Natural killer cell (primary cell): ENCODE measurements around the gene TPGS1. TPM values are rescaled to one million over a fixed set of nuclear protein-coding genes. Genes with fewer than 3 reads are reported as not detected.

ENCODE experiments used
- ATAC-seq, 3 donors: fragments of 150-1000 bp in 2 of 3; fragments of 200-7000 bp in 1 of 3; cut with Tn5 transposase; 1 replicate in 1 of 3; 2 replicates in 2 of 3; pipeline ENCODE4 v1.10.0; 2021; ENCODE audit warnings: mild to moderate bottlenecking in 2 of 3, moderate library complexity in 2 of 3
- DNase-seq, 2 donors: peaks; one replicate each; pipeline versions ENCODE4 v3.0.0 to v3.0.0-alpha.2; 2013 to 2021; ENCODE audit warnings: mixed read lengths in 1 of 2
- H3K27ac ChIP-seq: one replicate; pipeline ENCODE4 v1.5.1; 2013; ENCODE audit warnings: mild to moderate bottlenecking, low read length
- H3K27me3 ChIP-seq: one replicate; pipeline ENCODE4 v1.6.1; 2013; ENCODE audit warnings: low read length; ENCODE audit not compliant: control insufficient read depth, insufficient read depth
- H3K36me3 ChIP-seq: one replicate; pipeline ENCODE4 v1.6.1; 2013; ENCODE audit warnings: low read length; ENCODE audit not compliant: control insufficient read depth, insufficient read depth
- H3K4me1 ChIP-seq: one replicate; pipeline ENCODE4 v1.6.1; 2013; ENCODE audit warnings: low read length; ENCODE audit not compliant: control insufficient read depth, insufficient read depth
- H3K4me3 ChIP-seq: one replicate; pipeline ENCODE4 v1.5.1; 2013; ENCODE audit warnings: low read length
- H3K9me3 ChIP-seq: one replicate; pipeline ENCODE4 v1.6.1; 2013; ENCODE audit warnings: low read length; ENCODE audit not compliant: control insufficient read depth, insufficient read depth
- H3K27ac Mint-ChIP-seq, 2 donors: one replicate each; pipeline ENCODE4 v1.8.0; 2022; ENCODE audit warnings: mild to moderate bottlenecking in 2 of 2, mixed read lengths in 2 of 2, moderate library complexity in 1 of 2
- H3K27me3 Mint-ChIP-seq, 2 donors: one replicate each; pipeline ENCODE4 v1.8.0; 2022; ENCODE audit warnings: low read depth in 2 of 2, mixed read lengths in 2 of 2
- H3K36me3 Mint-ChIP-seq: one replicate; pipeline ENCODE4 v1.8.0; 2022; ENCODE audit warnings: mixed read lengths
- H3K4me1 Mint-ChIP-seq, 2 donors: one replicate each; pipeline ENCODE4 v1.8.0; 2022; ENCODE audit warnings: mixed read lengths in 2 of 2
- H3K4me3 Mint-ChIP-seq: one replicate; pipeline ENCODE4 v1.8.0; 2022; ENCODE audit warnings: mild to moderate bottlenecking, moderate library complexity, mixed read lengths
- H3K9me3 Mint-ChIP-seq, 2 donors: one replicate each; pipeline ENCODE4 v1.8.0; 2022; ENCODE audit warnings: mixed read lengths in 2 of 2
- whole genome bisulfite sequencing: methylation state at CpG from one replicate; pipeline ENCODE4 v1.1.7; 2013; ENCODE audit warnings: missing lambda C conversion rate; ENCODE audit not compliant: insufficient coverage; 5-methylcytosine and 5-hydroxymethylcytosine counted together
- intact Hi-C: fragments of 100-400 bp; cut with micrococcal nuclease; formaldehyde crosslinking; loops from one replicate; pipeline ENCODE4 v1.14.2; 2022
- total RNA-seq, 4 donors: library from RNA; stranded (reverse); fragments of 120-200 nt in 1 of 4; gene quantifications; one replicate each; pipeline versions ENCODE4 v1.2.3 to v1.2.4, GENCODE V29; 2013 to 2022
- TF ChIP-seq, protein P1 (sequence below): fragments of 200-600 bp; IDR thresholded peaks from one replicate; pipeline ENCODE4 v1.8.0; 2022; ENCODE audit warnings: antibody characterized with exemption

Gene TPGS1
- total RNA-seq, 3 donors from 2014 or later (not counting 1 experiment from before 2014, with no cell fraction given), result 18.7 to 20.6 (median 18.9) TPM

DNA sequence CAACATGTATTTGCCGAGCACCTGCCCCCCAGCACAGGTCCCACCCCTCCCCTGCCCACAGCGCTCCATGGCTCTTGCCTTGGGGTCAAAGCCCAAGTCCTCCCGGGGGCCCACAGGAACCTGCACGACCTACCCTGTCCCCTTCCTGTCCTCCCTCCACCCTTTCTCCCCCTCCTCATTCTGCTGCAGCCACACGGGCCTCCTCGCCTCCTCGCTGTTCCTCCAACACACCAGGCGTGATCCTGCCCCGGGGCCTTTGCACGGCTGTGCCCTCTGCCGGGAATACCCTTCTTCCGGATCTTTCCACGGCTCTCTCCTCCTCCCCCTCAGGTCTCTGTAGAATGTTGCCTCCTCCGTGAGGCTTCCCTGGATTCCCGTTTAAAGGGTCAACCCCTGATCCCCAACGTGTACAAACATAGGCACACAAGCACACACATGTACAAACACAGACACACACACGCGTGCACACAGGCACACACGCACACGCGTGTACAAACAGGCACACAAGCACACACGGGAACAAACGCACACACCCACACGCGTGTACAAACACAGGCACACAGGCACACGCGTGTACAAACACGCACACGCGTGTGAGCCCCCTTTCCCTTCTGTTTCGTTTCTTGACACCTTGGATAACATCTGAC lies 8.2 kb upstream of the TPGS1 start:
- no peaks in the 10 kb centered on the region for H3K9me3 ChIP-seq
- H3K4me1 ChIP-seq, result peaks cover 9% of the 10 kb centered on the region
- ATAC-seq, result no peak
- H3K27me3 ChIP-seq, result peaks cover 23% of the 10 kb centered on the region
- H3K9me3 Mint-ChIP-seq, result no peaks in the 10 kb centered on the region
- H3K27ac ChIP-seq, result no peak overlapping the region
- no peak overlapping the region for H3K4me3 Mint-ChIP-seq
- H3K4me1 Mint-ChIP-seq, result peaks cover 0 to 10% of the 10 kb centered on the region in 2 donors
- intact Hi-C loops, result no loop called here
- H3K27ac Mint-ChIP-seq, result no peak overlapping the region
- DNase-seq, result no peak
- TF ChIP-seq, protein P1, sequence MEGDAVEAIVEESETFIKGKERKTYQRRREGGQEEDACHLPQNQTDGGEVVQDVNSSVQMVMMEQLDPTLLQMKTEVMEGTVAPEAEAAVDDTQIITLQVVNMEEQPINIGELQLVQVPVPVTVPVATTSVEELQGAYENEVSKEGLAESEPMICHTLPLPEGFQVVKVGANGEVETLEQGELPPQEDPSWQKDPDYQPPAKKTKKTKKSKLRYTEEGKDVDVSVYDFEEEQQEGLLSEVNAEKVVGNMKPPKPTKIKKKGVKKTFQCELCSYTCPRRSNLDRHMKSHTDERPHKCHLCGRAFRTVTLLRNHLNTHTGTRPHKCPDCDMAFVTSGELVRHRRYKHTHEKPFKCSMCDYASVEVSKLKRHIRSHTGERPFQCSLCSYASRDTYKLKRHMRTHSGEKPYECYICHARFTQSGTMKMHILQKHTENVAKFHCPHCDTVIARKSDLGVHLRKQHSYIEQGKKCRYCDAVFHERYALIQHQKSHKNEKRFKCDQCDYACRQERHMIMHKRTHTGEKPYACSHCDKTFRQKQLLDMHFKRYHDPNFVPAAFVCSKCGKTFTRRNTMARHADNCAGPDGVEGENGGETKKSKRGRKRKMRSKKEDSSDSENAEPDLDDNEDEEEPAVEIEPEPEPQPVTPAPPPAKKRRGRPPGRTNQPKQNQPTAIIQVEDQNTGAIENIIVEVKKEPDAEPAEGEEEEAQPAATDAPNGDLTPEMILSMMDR, result no peak
- H3K36me3 ChIP-seq, result no peaks in the 10 kb centered on the region
- H3K36me3 Mint-ChIP-seq, result no peaks in the 10 kb centered on the region
- 78% methylated on average over 31 of the region's 31 CpGs for WGBS
- H3K27me3 Mint-ChIP-seq, result peaks cover 9 to 14% of the 10 kb centered on the region in 2 donors
- H3K4me3 ChIP-seq, result no peak overlapping the region

DNA sequence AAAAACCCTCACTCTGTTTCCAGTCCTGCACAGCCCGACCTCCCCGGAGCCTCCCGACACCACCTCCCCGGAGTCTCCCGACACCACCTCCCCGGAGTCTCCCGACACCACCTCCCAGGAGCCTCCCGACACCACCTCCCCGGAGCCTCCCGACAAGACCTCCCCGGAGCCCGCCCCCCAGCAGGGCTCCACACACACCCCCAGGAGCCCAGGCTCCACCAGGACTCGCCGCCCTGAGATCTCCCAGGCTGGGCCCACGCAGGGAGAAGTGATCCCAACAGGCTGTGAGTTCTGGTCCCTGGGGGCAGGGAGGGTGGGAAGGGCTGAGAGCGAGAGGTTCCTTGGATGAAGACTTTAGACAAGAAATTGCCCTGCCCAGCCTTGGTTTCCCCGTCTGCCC lies 5.7 kb upstream of the TPGS1 start:
- WGBS, result 84% methylated on average over 16 of the region's 17 CpGs
- Histone ChIP-seq H3K4me3 (no peak overlapping the region), H3K9me3 (no peaks in the 10 kb centered on the region), H3K36me3 (no peaks in the 10 kb centered on the region), H3K4me1 (peaks cover 11% of the 10 kb centered on the region), H3K27me3 (peaks cover 13% of the 10 kb centered on the region), H3K27ac (no peak overlapping the region)
- Mint-ChIP-seq H3K27ac (no peak overlapping the region), H3K4me1 (peaks cover 0 to 20% of the 10 kb centered on the region in 2 donors), H3K4me3 (no peak overlapping the region), H3K9me3 (no peaks in the 10 kb centered on the region), H3K36me3 (no peaks in the 10 kb centered on the region), H3K27me3 (peaks cover 9 to 14% of the 10 kb centered on the region in 2 donors)
- intact Hi-C loops, result no loop called here
- ATAC-seq, result no peak
- TF ChIP-seq, protein P1, result no peak
- no peak for DNase-seq

DNA sequence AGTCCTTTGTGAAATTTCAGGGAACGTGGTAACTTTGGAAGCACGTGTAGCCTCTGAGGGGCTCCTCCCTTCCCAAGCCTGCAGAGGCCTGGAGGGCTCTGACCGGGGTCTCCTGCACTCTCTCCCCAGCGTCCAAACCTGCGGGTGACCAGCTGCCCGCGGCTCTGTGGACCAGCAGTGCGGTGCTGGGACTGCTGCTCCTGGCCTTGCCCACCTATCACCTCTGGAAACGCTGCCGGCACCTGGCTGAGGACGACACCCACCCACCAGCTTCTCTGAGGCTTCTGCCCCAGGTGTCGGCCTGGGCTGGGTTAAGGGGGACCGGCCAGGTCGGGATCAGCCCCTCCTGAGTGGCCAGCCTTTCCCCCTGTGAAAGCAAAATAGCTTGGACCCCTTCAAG lies 2.7 kb upstream of the TPGS1 start:
- intact Hi-C loops, result no loop called here
- Histone ChIP-seq H3K4me3 (no peak overlapping the region), H3K4me1 (peaks cover 27% of the 10 kb centered on the region), H3K36me3 (no peaks in the 10 kb centered on the region), H3K27me3 (peaks cover 1% of the 10 kb centered on the region), H3K27ac (no peak overlapping the region), H3K9me3 (no peaks in the 10 kb centered on the region)
- peaks cover 5 to 30% of the 10 kb centered on the region in 2 donors for H3K4me1 Mint-ChIP-seq
- no peaks in the 10 kb centered on the region for H3K9me3 Mint-ChIP-seq
- no peak overlapping the region for H3K4me3 Mint-ChIP-seq
- ATAC-seq, result no peak
- peak in 1 of 2 donors; percentile 7 for DNase-seq
- TF ChIP-seq, protein P1, result no peak
- H3K27me3 Mint-ChIP-seq, result peaks cover under 1 to 2% of the 10 kb centered on the region in 2 donors
- WGBS, result 96% methylated on average over 14 of the region's 14 CpGs
- no peaks in the 10 kb centered on the region for H3K36me3 Mint-ChIP-seq
- no peak overlapping the region for H3K27ac Mint-ChIP-seq
